Epidermal melanocyte (primary cell): ENCODE results near the gene UGT2B28.
"Not testable (repeated sequence)": the region's sequence is repeated elsewhere in the genome, so short reads cannot be mapped to it uniquely, and the experiment has no call there.

ENCODE experiments used
- DNase-seq: peaks from one replicate; pipeline ENCODE4 v3.0.0; 2011; ENCODE audit warnings: low spot score; ENCODE audit not compliant: insufficient read length

The UGT2B28 gene

GRCh38 chr4:69343114-69343513 is 62.8 kb downstream of the UGT2B28 start:
- not testable (repeated sequence) for DNase-seq

GRCh38 chr4:69343558-69344420 is 63.5 kb downstream of the UGT2B28 start:
- DNase-seq, result not testable (repeated sequence)
